Measurements from ENCODE around the gene TOP2B. TPM values are rescaled to one million over a fixed set of nuclear protein-coding genes. Genes with fewer than 3 reads are reported as not detected.
A peak's percentile ranks its signal among the peaks of the same experiment; 100 is the strongest.

Gene TOP2B
- total and polyA plus RNA-seq, 2 experiments from 2014 or later = 36.7 to 58.4 TPM

GRCh38 chr3:25663347-25663868 lies 1.3 kb downstream of the TOP2B start:
- peaks cover 26% of the 10 kb centered on the region for H4K20me1 ChIP-seq (ENCODE audit: insufficient read depth)
- H3K27ac ChIP-seq = peak overlapping the region; percentile 86
- peak overlapping the region; percentile 89 for H2AFZ ChIP-seq
- H3K4me3 ChIP-seq = peak overlapping the region; percentile 89
- no peaks in the 10 kb centered on the region for H3K36me3 ChIP-seq (ENCODE audit: low read depth)
- peaks cover 56% of the 10 kb centered on the region for H3K79me2 ChIP-seq (ENCODE audit: insufficient read depth)
- whole genome bisulfite sequencing, 2 experiments (ENCODE audit: low coverage in 1 of 2, low lambda C conversion rate in 2 of 2, missing lambda C conversion rate in 2 of 2) = 0 to 1% methylated on average over 15 of the region's 15 CpGs
- peaks cover 28% of the 10 kb centered on the region for H3K4me1 ChIP-seq (ENCODE audit: insufficient read depth)
- H3F3A ChIP-seq (ENCODE audit: insufficient read depth) = peaks cover 20% of the 10 kb centered on the region
- H3K9ac ChIP-seq = peak overlapping the region; percentile 92
- in situ Hi-C loops (cut with MboI) = no loop called here
- H3K9me2 ChIP-seq (ENCODE audit: insufficient read depth) = no peaks in the 10 kb centered on the region
- H3K4me2 ChIP-seq (ENCODE audit: unreplicated experiment) = peak overlapping the region; percentile 90
- TF ChIP-seq EZH2phosphoT487 (IDR thresholded peaks at IDR 0.05; ENCODE audit: insufficient read depth, low read depth) (no peak), EZH2 (IDR thresholded peaks at IDR 0.05; ENCODE audit: insufficient read depth, poor library complexity, severe bottlenecking) (no peak)
- H3K27me3 ChIP-seq (replicated peaks; ENCODE audit: insufficient read depth) = no peaks in the 10 kb centered on the region
- peak; percentile 59 for DNase-seq
- H3K9me3 ChIP-seq (ENCODE audit: low read depth) = no peaks in the 10 kb centered on the region

GRCh38 chr3:25662736-25663320 lies 1.9 kb downstream of the TOP2B start:
- Histone ChIP-seq H3K27me3 (replicated peaks; ENCODE audit: insufficient read depth) (no peaks in the 10 kb centered on the region), H3K36me3 (ENCODE audit: low read depth) (no peaks in the 10 kb centered on the region), H2AFZ (peak overlapping the region; percentile 89; the same call in 1 of the 2 replicates), H3F3A (ENCODE audit: insufficient read depth) (peaks cover 20% of the 10 kb centered on the region), H3K4me3 (peak overlapping the region; percentile 89), H4K20me1 (ENCODE audit: insufficient read depth) (peaks cover 26% of the 10 kb centered on the region), H3K4me1 (ENCODE audit: insufficient read depth) (peaks cover 28% of the 10 kb centered on the region), H3K27ac (peak overlapping the region; percentile 86), H3K9ac (peak overlapping the region; percentile 92), H3K4me2 (ENCODE audit: unreplicated experiment) (peak overlapping the region; percentile 90), H3K79me2 (ENCODE audit: insufficient read depth) (peaks cover 61% of the 10 kb centered on the region), H3K9me2 (ENCODE audit: insufficient read depth) (no peaks in the 10 kb centered on the region), H3K9me3 (ENCODE audit: low read depth) (no peaks in the 10 kb centered on the region)
- TF ChIP-seq EZH2phosphoT487 (IDR thresholded peaks at IDR 0.05; ENCODE audit: insufficient read depth, low read depth) (no peak), EZH2 (IDR thresholded peaks at IDR 0.05; ENCODE audit: insufficient read depth, poor library complexity, severe bottlenecking) (no peak)
- DNase-seq = peak; percentile 26
- in situ Hi-C loops (cut with MboI) = no loop called here
- 3% methylated on average over 7 of the region's 7 CpGs for WGBS, 2 experiments (ENCODE audit: low coverage in 1 of 2, low lambda C conversion rate in 2 of 2, missing lambda C conversion rate in 2 of 2)

GRCh38 chr3:25661694-25662437 lies 2.8 kb downstream of the TOP2B start:
- Histone ChIP-seq H3F3A (ENCODE audit: insufficient read depth) (peaks cover 20% of the 10 kb centered on the region), H3K79me2 (ENCODE audit: insufficient read depth) (peaks cover 71% of the 10 kb centered on the region), H2AFZ (no peak overlapping the region), H3K9me3 (ENCODE audit: low read depth) (no peaks in the 10 kb centered on the region), H3K9me2 (ENCODE audit: insufficient read depth) (no peaks in the 10 kb centered on the region), H3K4me2 (ENCODE audit: unreplicated experiment) (peak overlapping the region; percentile 90), H3K4me3 (peak overlapping the region; percentile 89), H3K9ac (peak overlapping the region; percentile 92), H3K27ac (no peak overlapping the region), H3K36me3 (ENCODE audit: low read depth) (no peaks in the 10 kb centered on the region), H3K4me1 (ENCODE audit: insufficient read depth) (peaks cover 28% of the 10 kb centered on the region), H3K27me3 (replicated peaks; ENCODE audit: insufficient read depth) (no peaks in the 10 kb centered on the region), H4K20me1 (ENCODE audit: insufficient read depth) (peaks cover 26% of the 10 kb centered on the region)
- DNase-seq = peak; percentile 43
- in situ Hi-C loops (cut with MboI) = no loop called here
- no peak for TF ChIP-seq EZH2 (IDR thresholded peaks at IDR 0.05; ENCODE audit: insufficient read depth, poor library complexity, severe bottlenecking)
- TF ChIP-seq EZH2phosphoT487 (IDR thresholded peaks at IDR 0.05; ENCODE audit: insufficient read depth, low read depth) = no peak
- 20 to 25% methylated on average over 4 of the region's 4 CpGs for WGBS, 2 experiments (ENCODE audit: low coverage in 1 of 2, low lambda C conversion rate in 2 of 2, missing lambda C conversion rate in 2 of 2)

DNA sequence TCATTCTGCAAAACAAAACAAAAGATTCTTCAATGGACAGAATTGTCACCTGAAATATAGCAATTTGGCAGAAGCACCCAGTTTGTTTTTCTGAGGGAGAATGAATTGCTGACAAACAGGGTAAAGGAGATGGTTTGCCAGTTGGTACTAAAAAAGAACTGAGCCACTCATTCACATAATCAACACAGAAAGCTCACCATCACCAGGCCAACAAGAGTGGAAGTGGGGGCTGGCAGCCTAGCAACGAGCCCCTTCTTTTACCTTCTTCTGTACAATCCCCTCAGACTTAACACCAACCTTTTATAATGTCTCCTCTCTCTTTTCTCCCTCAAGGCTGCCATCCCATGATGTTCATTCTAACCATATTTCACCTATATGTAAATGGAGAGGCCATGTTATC lies 5.9 kb downstream of the TOP2B start:
- Histone ChIP-seq H3K27ac (no peak overlapping the region), H3K9me3 (ENCODE audit: low read depth) (no peaks in the 10 kb centered on the region), H3K4me1 (ENCODE audit: insufficient read depth) (peaks cover 22% of the 10 kb centered on the region), H3K4me2 (ENCODE audit: unreplicated experiment) (no peak overlapping the region), H3F3A (ENCODE audit: insufficient read depth) (peaks cover 14% of the 10 kb centered on the region), H3K9me2 (ENCODE audit: insufficient read depth) (no peaks in the 10 kb centered on the region), H4K20me1 (ENCODE audit: insufficient read depth) (peaks cover 42% of the 10 kb centered on the region), H3K27me3 (replicated peaks; ENCODE audit: insufficient read depth) (no peaks in the 10 kb centered on the region), H2AFZ (no peak overlapping the region), H3K79me2 (ENCODE audit: insufficient read depth) (peaks cover 100% of the 10 kb centered on the region), H3K4me3 (no peak overlapping the region), H3K9ac (no peak overlapping the region), H3K36me3 (ENCODE audit: low read depth) (no peaks in the 10 kb centered on the region)
- in situ Hi-C loops (cut with MboI) = no loop called here
- 36 to 40% methylated on average over 1 of the region's 1 CpG for WGBS, 2 experiments (ENCODE audit: low coverage in 1 of 2, low lambda C conversion rate in 2 of 2, missing lambda C conversion rate in 2 of 2)
- TF ChIP-seq EZH2phosphoT487 (IDR thresholded peaks at IDR 0.05; ENCODE audit: insufficient read depth, low read depth) = no peak
- TF ChIP-seq EZH2 (IDR thresholded peaks at IDR 0.05; ENCODE audit: insufficient read depth, poor library complexity, severe bottlenecking) = no peak
- DNase-seq = no peak

All from GM23248 (cell line).